Stimulated activated CD4-positive, alpha-beta T cell treated with anti-CD3 and anti-CD28 coated beads, TNF-alpha, amount 100 ng/mL, for 4 hours (primary cell): ENCODE results near the gene GATA1.
"Not testable (repeated sequence)": the region's sequence is repeated elsewhere in the genome, so short reads cannot be mapped to it uniquely, and the experiment has no call there.

ENCODE experiments used
- DNase-seq, 3 experiments: peaks; one replicate each; pipeline ENCODE4 v3.0.0-alpha.2; 2020; ENCODE audit warnings: low read depth in 3 of 3

Gene GATA1

GRCh38 chrX:48814722-48815121, 28.3 kb downstream of the GATA1 start:
- DNase-seq: no peak

GRCh38 chrX:48815266-48815665, 28.9 kb downstream of the GATA1 start:
- no peak for DNase-seq

GRCh38 chrX:48816014-48816810, 29.8 kb downstream of the GATA1 start:
- no peak for DNase-seq

GRCh38 chrX:48818098-48818497, 31.7 kb downstream of the GATA1 start:
- no peak for DNase-seq

- DNase-seq: no peak
These were observed 32.5 kb downstream of the GATA1 start for GRCh38 chrX:48818866-48819265.

- not testable (repeated sequence) for DNase-seq
These were observed 33.0 kb downstream of the GATA1 start for GRCh38 chrX:48819394-48819793.

- DNase-seq: no peak
These were observed 36.7 kb downstream of the GATA1 start for GRCh38 chrX:48823053-48823452.

GRCh38 chrX:48824066-48824465, 37.7 kb downstream of the GATA1 start:
- DNase-seq: no peak

- DNase-seq: no peak
These were observed 39.9 kb downstream of the GATA1 start, which contains the start of gene ERAS for GRCh38 chrX:48826135-48826875. TSS of gene ERAS (plus strand) at chrX:48826513. CDS start at chrX:48829124, 2,611 bp downstream.

- no peak for DNase-seq
These were observed 40.7 kb downstream of the GATA1 start for GRCh38 chrX:48826876-48827653.

GRCh38 chrX:48827654-48827968, 41.2 kb downstream of the GATA1 start:
- DNase-seq: no peak

GRCh38 chrX:48829016-48829735, 42.8 kb downstream of the GATA1 start:
- DNase-seq: no peak

GRCh38 chrX:48831136-48831908, 44.9 kb downstream of the GATA1 start:
- no peak for DNase-seq

- no peak for DNase-seq
These were observed 45.5 kb downstream of the GATA1 start for GRCh38 chrX:48831909-48832291.

- DNase-seq: no peak
These were observed 47.2 kb downstream of the GATA1 start for GRCh38 chrX:48833542-48834138.

- DNase-seq: no peak
These were observed 48.0 kb downstream of the GATA1 start for GRCh38 chrX:48834383-48834709.

- peak in 1 of 3 experiments; percentile 5 for DNase-seq
These were observed 49.3 kb downstream of the GATA1 start, which contains the start of gene PCSK1N for GRCh38 chrX:48835524-48836329. TSS of gene PCSK1N (minus strand) at chrX:48835610. CDS start at chrX:48835532, 78 bp downstream.

- no peak for DNase-seq
These were observed 53.3 kb downstream of the GATA1 start for GRCh38 chrX:48839686-48840085.
